Brain microvascular endothelial cell (primary cell): ENCODE measurements around the gene ARMC9.
A peak's percentile ranks its signal among the peaks of the same experiment; 100 is the strongest.
"Not testable (repeated sequence)": the region's sequence is repeated elsewhere in the genome, so short reads cannot be mapped to it uniquely, and the experiment has no call there.

Source experiments
- DNase-seq: peaks from one replicate; pipeline ENCODE4 v3.0.0-alpha.2; 2020
- H3K27ac ChIP-seq: fragments of 250-450 bp; sonication (Bioruptor Pico); 2 replicates; pipeline ENCODE4 v1.5.1; 2020; ENCODE audit warnings: mild to moderate bottlenecking, moderate library complexity
- H3K27me3 ChIP-seq: fragments of 250-450 bp; sonication (Bioruptor Pico); replicated peaks from 2 replicates; pipeline ENCODE4 v1.5.1; 2020; ENCODE audit warnings: mild to moderate bottlenecking
- H3K36me3 ChIP-seq: fragments of 250-450 bp; sonication (Bioruptor Pico); replicated peaks from 2 replicates; pipeline ENCODE4 v1.5.1; 2020; ENCODE audit warnings: mild to moderate bottlenecking
- H3K4me3 ChIP-seq: 2 replicates; pipeline ENCODE4 v1.5.1; 2011; ENCODE audit warnings: low read depth, mild to moderate bottlenecking, control low read depth, low read length, moderate library complexity
- in situ Hi-C: cut with HindIII; loops from 2 replicates; pipeline ENCODE4 v1.10.0; 2017; ENCODE audit warnings: low sequenced_read_pairs, low pct_ligation_motif_present
- TF ChIP-seq, protein P1 (sequence below): IDR thresholded peaks from 2 replicates; pipeline ENCODE4 v1.5.1; 2011; ENCODE audit warnings: low read depth, mild to moderate bottlenecking, moderate library complexity, low read length, control low read depth, inconsistent platforms; ENCODE audit errors: missing control alignments

The ARMC9 gene

DNA sequence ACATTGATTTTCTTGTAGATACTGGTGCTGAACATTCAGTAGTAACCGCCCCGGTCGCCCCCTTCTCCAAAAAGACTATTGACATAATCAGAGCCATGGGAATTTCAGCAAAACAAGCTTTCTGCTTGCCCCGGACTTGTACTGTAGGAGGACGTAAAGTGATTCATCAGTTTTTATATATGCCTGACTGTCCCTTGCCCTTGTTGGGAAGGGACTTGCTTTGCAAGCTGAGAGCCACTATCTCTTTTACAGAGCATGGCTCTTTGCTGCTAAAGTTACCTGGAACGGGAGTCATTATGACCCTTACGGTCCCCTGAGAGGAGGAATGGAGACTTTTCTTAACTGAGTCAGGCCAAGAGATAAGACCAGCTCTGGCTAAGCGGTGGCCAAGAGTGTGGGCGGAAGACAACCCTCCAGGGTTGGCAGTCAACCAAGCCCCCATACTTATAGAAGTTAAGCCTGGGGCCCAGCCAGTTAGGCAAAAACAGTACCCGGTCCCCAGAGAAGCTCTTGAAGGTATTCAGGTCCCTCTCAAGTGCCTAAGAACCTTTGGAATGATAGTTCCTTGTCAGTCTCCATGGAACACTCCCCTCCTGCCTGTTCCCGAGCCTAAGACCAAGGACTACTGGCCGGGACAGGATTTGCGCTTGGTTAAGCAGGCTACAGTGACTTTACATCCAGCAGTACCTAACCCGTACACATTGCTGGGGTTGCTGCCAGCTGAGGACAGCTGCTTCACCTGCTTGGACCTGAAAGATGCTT lies 205.2 kb downstream of the ARMC9 start:
- H3K4me3 ChIP-seq, H3K27me3 ChIP-seq, H3K36me3 ChIP-seq, H3K27ac ChIP-seq: not testable (repeated sequence)
- in situ Hi-C loops, result loop anchor here (25.0 kb wide), 1 partner anchor 91 kb away; no protein-coding TSS in a partner anchor
- DNase-seq, result peak; percentile 27

DNA sequence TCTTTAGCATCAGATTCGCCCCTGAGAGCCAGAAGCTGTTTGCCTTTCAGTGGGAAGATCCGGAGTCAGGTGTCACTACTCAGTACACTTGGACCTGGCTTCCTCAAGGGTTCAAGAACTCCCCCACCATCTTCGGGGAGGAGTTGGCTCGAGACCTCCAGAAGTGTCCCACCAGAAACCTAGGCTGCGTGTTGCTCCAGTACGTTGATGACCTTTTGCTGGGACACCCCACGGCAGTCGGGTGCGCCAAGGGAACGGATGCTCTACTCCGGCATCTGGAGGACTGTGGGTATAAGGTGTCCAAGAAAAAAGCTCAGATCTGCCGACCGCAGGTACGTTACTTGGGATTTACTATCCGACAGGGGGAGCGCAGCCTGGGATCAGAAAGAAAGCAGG lies 205.8 kb downstream of the ARMC9 start:
- not testable (repeated sequence) for DNase-seq, H3K4me3 ChIP-seq, H3K27me3 ChIP-seq, H3K27ac ChIP-seq, H3K36me3 ChIP-seq
- in situ Hi-C loops, result loop anchor here (25.0 kb wide), 1 partner anchor 92 kb away; no protein-coding TSS in a partner anchor

DNA sequence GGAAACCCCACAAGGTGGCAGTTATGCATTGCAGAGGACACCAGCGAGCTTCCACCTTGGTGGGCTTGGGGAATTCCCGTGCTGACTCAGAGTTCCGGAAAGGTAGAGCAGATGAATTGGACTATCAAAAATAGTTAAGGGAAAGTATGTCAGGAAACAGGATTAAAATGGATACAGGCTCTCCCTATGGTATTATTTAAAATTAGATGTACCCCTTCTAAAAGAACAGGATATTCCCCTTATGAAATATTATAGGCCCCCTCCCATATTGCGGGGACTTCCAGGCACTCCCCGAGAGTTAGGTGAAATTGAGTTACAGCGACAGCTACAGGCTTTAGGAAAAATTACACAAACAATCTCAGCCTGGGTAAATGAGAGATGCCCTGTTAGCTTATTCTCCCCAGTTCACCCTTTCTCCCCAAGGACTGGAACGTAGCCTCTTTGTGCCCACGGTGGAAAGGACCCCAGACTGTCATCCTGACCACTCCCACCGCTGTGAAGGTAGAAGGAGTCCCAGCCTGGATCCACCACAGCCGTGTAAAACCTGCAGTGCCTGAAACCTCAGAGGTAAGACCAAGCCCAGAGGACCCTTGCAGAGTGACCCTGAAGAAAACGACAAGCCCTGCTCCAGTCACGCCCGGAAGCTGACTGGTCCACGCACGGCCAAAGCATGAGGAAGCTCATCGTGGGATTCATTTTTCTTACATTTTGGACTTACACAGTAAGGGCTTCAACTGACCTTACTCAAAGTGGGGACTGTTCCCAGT lies 207.4 kb downstream of the ARMC9 start:
- H3K27ac ChIP-seq, H3K36me3 ChIP-seq, H3K27me3 ChIP-seq, H3K4me3 ChIP-seq: not testable (repeated sequence)
- peak; percentile 11 for DNase-seq
- in situ Hi-C loops, result loop anchor here (25.0 kb wide), 1 partner anchor 93 kb away; no protein-coding TSS in a partner anchor
- TF ChIP-seq, protein P1, sequence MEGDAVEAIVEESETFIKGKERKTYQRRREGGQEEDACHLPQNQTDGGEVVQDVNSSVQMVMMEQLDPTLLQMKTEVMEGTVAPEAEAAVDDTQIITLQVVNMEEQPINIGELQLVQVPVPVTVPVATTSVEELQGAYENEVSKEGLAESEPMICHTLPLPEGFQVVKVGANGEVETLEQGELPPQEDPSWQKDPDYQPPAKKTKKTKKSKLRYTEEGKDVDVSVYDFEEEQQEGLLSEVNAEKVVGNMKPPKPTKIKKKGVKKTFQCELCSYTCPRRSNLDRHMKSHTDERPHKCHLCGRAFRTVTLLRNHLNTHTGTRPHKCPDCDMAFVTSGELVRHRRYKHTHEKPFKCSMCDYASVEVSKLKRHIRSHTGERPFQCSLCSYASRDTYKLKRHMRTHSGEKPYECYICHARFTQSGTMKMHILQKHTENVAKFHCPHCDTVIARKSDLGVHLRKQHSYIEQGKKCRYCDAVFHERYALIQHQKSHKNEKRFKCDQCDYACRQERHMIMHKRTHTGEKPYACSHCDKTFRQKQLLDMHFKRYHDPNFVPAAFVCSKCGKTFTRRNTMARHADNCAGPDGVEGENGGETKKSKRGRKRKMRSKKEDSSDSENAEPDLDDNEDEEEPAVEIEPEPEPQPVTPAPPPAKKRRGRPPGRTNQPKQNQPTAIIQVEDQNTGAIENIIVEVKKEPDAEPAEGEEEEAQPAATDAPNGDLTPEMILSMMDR, result peak; percentile 47

DNA sequence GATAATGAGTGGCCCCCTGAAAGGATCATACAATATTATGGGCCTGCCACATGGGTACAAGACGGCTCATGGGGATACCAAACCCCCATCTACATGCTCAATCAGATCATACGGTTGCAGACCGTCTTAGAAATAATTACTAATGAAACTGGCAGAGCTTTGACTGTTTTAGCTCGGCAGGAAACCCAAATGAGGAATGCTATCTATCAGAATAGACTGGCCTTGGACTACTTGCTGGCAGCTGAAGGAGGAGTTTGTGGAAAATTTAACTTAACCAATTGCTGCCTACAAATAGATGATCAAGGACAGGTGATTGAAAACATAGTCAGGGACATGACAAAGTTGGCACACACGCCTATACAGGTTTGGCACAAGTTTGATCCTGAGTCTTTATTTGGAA lies 209.3 kb downstream of the ARMC9 start:
- DNase-seq, H3K4me3 ChIP-seq: not testable (repeated sequence)
- in situ Hi-C loops, result loop anchor here (25.0 kb wide), 1 partner anchor 95 kb away; no protein-coding TSS in a partner anchor

DNA sequence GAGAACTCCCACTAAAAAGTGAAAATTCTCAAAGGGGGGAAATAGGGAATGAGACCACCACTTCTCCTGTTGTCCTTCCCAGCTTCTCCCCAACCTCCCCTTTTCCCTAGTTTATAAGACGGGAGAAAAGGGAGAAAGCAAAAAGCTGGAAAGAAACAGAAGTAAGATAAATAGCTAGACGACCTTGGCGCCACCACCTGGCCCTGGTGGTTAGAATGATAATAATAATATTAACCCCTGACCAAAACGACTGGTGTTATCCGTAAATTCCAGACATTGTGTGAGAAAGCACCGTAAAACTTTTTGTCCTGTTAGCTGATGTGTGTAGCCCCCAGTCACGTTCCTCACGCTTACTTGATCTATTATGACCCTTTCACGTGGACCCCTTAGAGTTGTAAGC lies 209.9 kb downstream of the ARMC9 start:
- not testable (repeated sequence) for H3K4me3 ChIP-seq, DNase-seq, H3K36me3 ChIP-seq, H3K27ac ChIP-seq, H3K27me3 ChIP-seq
- in situ Hi-C loops, result loop anchor here (25.0 kb wide), 1 partner anchor 96 kb away; no protein-coding TSS in a partner anchor

More for the DNA sequence above, 209.3 kb downstream of the ARMC9 start:
- not testable (repeated sequence) for H3K27ac ChIP-seq, H3K27me3 ChIP-seq, H3K36me3 ChIP-seq

DNA sequence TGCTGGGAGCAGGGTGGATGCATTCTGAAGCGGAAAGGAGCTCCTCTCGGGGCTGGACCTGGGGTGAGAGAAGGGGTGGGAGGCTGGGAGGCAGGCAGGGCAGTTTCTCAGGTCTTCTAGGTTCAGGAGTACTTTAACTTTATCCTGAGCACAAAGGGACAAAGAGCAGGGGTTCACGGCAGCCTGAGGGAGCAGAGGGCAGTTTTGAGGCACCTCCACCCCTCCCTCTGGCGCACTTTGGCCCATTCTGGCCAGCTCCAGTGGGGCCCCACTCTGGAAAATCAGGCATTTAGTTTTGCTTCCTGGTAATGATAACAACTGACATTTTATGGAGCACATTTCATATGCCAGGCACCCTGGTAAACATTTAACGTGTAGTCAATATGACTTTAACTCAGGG lies 211.3 kb downstream of the ARMC9 start:
- Histone ChIP-seq H3K36me3 (no peaks in the 10 kb centered on the region), H3K27me3 (no peaks in the 10 kb centered on the region), H3K27ac (no peak overlapping the region), H3K4me3 (no peak overlapping the region)
- in situ Hi-C loops, result loop anchor here (25.0 kb wide), 1 partner anchor 97 kb away; no protein-coding TSS in a partner anchor
- TF ChIP-seq, protein P1, result no peak
- DNase-seq, result no peak

DNA sequence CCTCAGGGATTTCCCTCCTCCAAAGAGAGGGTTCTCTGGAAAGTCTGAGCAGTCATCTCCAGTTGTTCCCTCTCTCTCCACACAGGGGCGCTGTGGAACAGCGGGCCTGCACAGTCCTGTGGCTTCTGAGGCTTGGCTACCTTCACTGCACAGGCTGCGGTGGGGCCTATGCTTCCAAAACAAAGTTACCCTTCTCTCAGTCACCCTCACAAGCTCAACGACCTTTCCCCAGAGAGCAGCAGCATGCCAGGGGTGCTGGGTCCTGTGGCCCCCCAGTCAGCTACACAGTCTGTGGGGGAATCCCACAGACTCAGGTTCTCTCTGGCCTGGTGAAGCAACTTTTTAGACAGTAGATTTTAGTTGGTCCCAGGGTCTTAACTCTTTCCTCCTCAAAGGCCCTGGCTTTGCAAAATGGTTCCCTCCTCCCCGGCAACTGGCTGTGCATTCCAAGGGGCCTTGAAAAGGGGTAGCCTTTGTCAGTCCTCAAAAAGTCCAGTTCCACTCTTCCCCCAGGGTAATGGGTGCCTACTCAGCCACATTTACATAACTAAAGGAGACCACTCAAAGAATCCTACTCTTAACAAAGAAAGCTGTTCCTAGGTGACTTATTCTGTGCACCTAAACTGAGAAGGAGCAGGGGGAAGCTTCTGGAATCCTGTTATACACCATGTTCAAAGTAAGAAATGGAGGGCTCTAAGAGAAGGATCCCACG lies 212.0 kb downstream of the ARMC9 start:
- H3K27ac ChIP-seq, result no peak overlapping the region
- no peaks in the 10 kb centered on the region for H3K36me3 ChIP-seq
- no peaks in the 10 kb centered on the region for H3K27me3 ChIP-seq
- in situ Hi-C loops, result loop anchor here (25.0 kb wide), 1 partner anchor 98 kb away; no protein-coding TSS in a partner anchor
- no peak overlapping the region for H3K4me3 ChIP-seq
- DNase-seq, result no peak
- TF ChIP-seq, protein P1, result peak; percentile 64
